ENCODE results near the gene ZDHHC9.

Gene ZDHHC9

GRCh38 chrX:129808158-129808828 lies 35.4 kb downstream of the ZDHHC9 start:
- Histone ChIP-seq H2AFZ (ENCODE audit: insufficient read depth, low read length, poor library complexity) (no peak overlapping the region), H4K91ac (ENCODE audit: low read depth, low read length) (no peak overlapping the region), H2BK12ac (ENCODE audit: low read length) (no peak overlapping the region), H2BK5ac (ENCODE audit: low read depth, low read length, poor library complexity) (no peak overlapping the region), H4K12ac (ENCODE audit: low read depth, low read length) (no peak overlapping the region), H2AK5ac (ENCODE audit: low read length) (no peak overlapping the region), H3K27me3 (ENCODE audit: insufficient read depth, low read length) (no peaks in the 10 kb centered on the region), H3K18ac (ENCODE audit: low read length) (no peak overlapping the region), H3K79me2 (ENCODE audit: control insufficient read depth, insufficient read depth, low read length, poor library complexity) (no peaks in the 10 kb centered on the region), H3K9ac (ENCODE audit: low read length) (no peak overlapping the region), H3K23ac (ENCODE audit: low read length) (no peak overlapping the region), H3K14ac (ENCODE audit: low read length) (no peak overlapping the region), H3K9me3 (ENCODE audit: insufficient read depth, low read depth, low read length) (no peaks in the 10 kb centered on the region), H4K8ac (ENCODE audit: low read depth, low read length) (no peak overlapping the region), H3K4me2 (ENCODE audit: low read length) (no peak overlapping the region), H3K79me1 (ENCODE audit: low read length) (no peaks in the 10 kb centered on the region), H3K4me1 (ENCODE audit: control insufficient read depth in 1 of 2, insufficient read depth in 2 of 2, low read length in 2 of 2) (no peaks in the 10 kb centered on the region), H3K27ac (ENCODE audit: low read depth, low read length) (no peak overlapping the region), H3K4ac (ENCODE audit: low read depth, low read length) (no peak overlapping the region), H3K4me3 (ENCODE audit: low read depth, low read length) (no peak overlapping the region), H3K36me3 (ENCODE audit: control insufficient read depth in 1 of 2, insufficient read depth in 2 of 2, low read length in 2 of 2) (peaks cover 10 to 20% of the 10 kb centered on the region in 2 experiments), H2BK120ac (ENCODE audit: insufficient read depth, low read length, poor library complexity) (no peak overlapping the region)
- WGBS (ENCODE audit: extremely low coverage, insufficient coverage, insufficient read length) = no CpG with 5 or more reads among the region's 2 CpGs
- no peak for DNase-seq

- H3K9me3 ChIP-seq (ENCODE audit: insufficient read depth, low read depth, low read length) = no peaks in the 10 kb centered on the region
- H2AK5ac ChIP-seq (ENCODE audit: low read length) = no peak overlapping the region
- H3K23ac ChIP-seq (ENCODE audit: low read length) = no peak overlapping the region
- H3K27me3 ChIP-seq (ENCODE audit: insufficient read depth, low read length) = no peaks in the 10 kb centered on the region
- H4K91ac ChIP-seq (ENCODE audit: low read depth, low read length) = no peak overlapping the region
- no peaks in the 10 kb centered on the region for H3K4me1 ChIP-seq (ENCODE audit: control insufficient read depth in 1 of 2, insufficient read depth in 2 of 2, low read length in 2 of 2)
- H2BK5ac ChIP-seq (ENCODE audit: low read depth, low read length, poor library complexity) = no peak overlapping the region
- H2AFZ ChIP-seq (ENCODE audit: insufficient read depth, low read length, poor library complexity) = no peak overlapping the region
- H3K9ac ChIP-seq (ENCODE audit: low read length) = no peak overlapping the region
- H3K18ac ChIP-seq (ENCODE audit: low read length) = no peak overlapping the region
- H3K4me3 ChIP-seq (ENCODE audit: low read depth, low read length) = no peak overlapping the region
- H4K12ac ChIP-seq (ENCODE audit: low read depth, low read length) = no peak overlapping the region
- H3K4ac ChIP-seq (ENCODE audit: low read depth, low read length) = no peak overlapping the region
- DNase-seq = no peak
- no peak overlapping the region for H3K14ac ChIP-seq (ENCODE audit: low read length)
- H2BK12ac ChIP-seq (ENCODE audit: low read length) = no peak overlapping the region
- no peaks in the 10 kb centered on the region for H3K79me2 ChIP-seq (ENCODE audit: control insufficient read depth, insufficient read depth, low read length, poor library complexity)
- no peaks in the 10 kb centered on the region for H3K79me1 ChIP-seq (ENCODE audit: low read length)
- WGBS (ENCODE audit: extremely low coverage, insufficient coverage, insufficient read length) = no CpG with 5 or more reads among the region's 4 CpGs
- H3K36me3 ChIP-seq (ENCODE audit: control insufficient read depth in 1 of 2, insufficient read depth in 2 of 2, low read length in 2 of 2) = peaks cover 9 to 10% of the 10 kb centered on the region in 2 experiments
- no peak overlapping the region for H3K27ac ChIP-seq (ENCODE audit: low read depth, low read length)
- no peak overlapping the region for H2BK120ac ChIP-seq (ENCODE audit: insufficient read depth, low read length, poor library complexity)
- H4K8ac ChIP-seq (ENCODE audit: low read depth, low read length) = no peak overlapping the region
- H3K4me2 ChIP-seq (ENCODE audit: low read length) = no peak overlapping the region
Measured at GRCh38 chrX:129804806-129805205, 38.9 kb downstream of the ZDHHC9 start.

- no peak overlapping the region for H3K23ac ChIP-seq (ENCODE audit: low read length)
- no peaks in the 10 kb centered on the region for H3K9me3 ChIP-seq (ENCODE audit: insufficient read depth, low read depth, low read length)
- H2BK5ac ChIP-seq (ENCODE audit: low read depth, low read length, poor library complexity) = no peak overlapping the region
- no peak overlapping the region for H2AK5ac ChIP-seq (ENCODE audit: low read length)
- H3K14ac ChIP-seq (ENCODE audit: low read length) = no peak overlapping the region
- H4K91ac ChIP-seq (ENCODE audit: low read depth, low read length) = no peak overlapping the region
- no peaks in the 10 kb centered on the region for H3K79me2 ChIP-seq (ENCODE audit: control insufficient read depth, insufficient read depth, low read length, poor library complexity)
- no peak overlapping the region for H3K4me2 ChIP-seq (ENCODE audit: low read length)
- no peaks in the 10 kb centered on the region for H3K79me1 ChIP-seq (ENCODE audit: low read length)
- DNase-seq = no peak
- H3K27ac ChIP-seq (ENCODE audit: low read depth, low read length) = no peak overlapping the region
- H3K18ac ChIP-seq (ENCODE audit: low read length) = no peak overlapping the region
- peaks cover 9 to 10% of the 10 kb centered on the region in 2 experiments for H3K36me3 ChIP-seq (ENCODE audit: control insufficient read depth in 1 of 2, insufficient read depth in 2 of 2, low read length in 2 of 2)
- H3K4ac ChIP-seq (ENCODE audit: low read depth, low read length) = no peak overlapping the region
- H4K8ac ChIP-seq (ENCODE audit: low read depth, low read length) = no peak overlapping the region
- no peak overlapping the region for H2AFZ ChIP-seq (ENCODE audit: insufficient read depth, low read length, poor library complexity)
- no peaks in the 10 kb centered on the region for H3K27me3 ChIP-seq (ENCODE audit: insufficient read depth, low read length)
- no peak overlapping the region for H3K4me3 ChIP-seq (ENCODE audit: low read depth, low read length)
- no peak overlapping the region for H2BK120ac ChIP-seq (ENCODE audit: insufficient read depth, low read length, poor library complexity)
- H4K12ac ChIP-seq (ENCODE audit: low read depth, low read length) = no peak overlapping the region
- H3K9ac ChIP-seq (ENCODE audit: low read length) = no peak overlapping the region
- H3K4me1 ChIP-seq (ENCODE audit: control insufficient read depth in 1 of 2, insufficient read depth in 2 of 2, low read length in 2 of 2) = no peaks in the 10 kb centered on the region
- no CpG with 5 or more reads among the region's 1 CpG for WGBS (ENCODE audit: extremely low coverage, insufficient coverage, insufficient read length)
- no peak overlapping the region for H2BK12ac ChIP-seq (ENCODE audit: low read length)
Measured at GRCh38 chrX:129802863-129803262, 40.8 kb downstream of the ZDHHC9 start.

GRCh38 chrX:129800186-129800585 lies 43.5 kb downstream of the ZDHHC9 start:
- no peak overlapping the region for H2AFZ ChIP-seq (ENCODE audit: insufficient read depth, low read length, poor library complexity)
- no peak overlapping the region for H3K14ac ChIP-seq (ENCODE audit: low read length)
- WGBS (ENCODE audit: extremely low coverage, insufficient coverage, insufficient read length) = no CpG with 5 or more reads among the region's 4 CpGs
- no peak overlapping the region for H2BK5ac ChIP-seq (ENCODE audit: low read depth, low read length, poor library complexity)
- no peaks in the 10 kb centered on the region for H3K79me2 ChIP-seq (ENCODE audit: control insufficient read depth, insufficient read depth, low read length, poor library complexity)
- no peak overlapping the region for H3K27ac ChIP-seq (ENCODE audit: low read depth, low read length)
- H2BK12ac ChIP-seq (ENCODE audit: low read length) = no peak overlapping the region
- no peak overlapping the region for H3K9ac ChIP-seq (ENCODE audit: low read length)
- no peak overlapping the region for H2BK120ac ChIP-seq (ENCODE audit: insufficient read depth, low read length, poor library complexity)
- no peak overlapping the region for H4K8ac ChIP-seq (ENCODE audit: low read depth, low read length)
- H3K18ac ChIP-seq (ENCODE audit: low read length) = no peak overlapping the region
- no peak overlapping the region for H2AK5ac ChIP-seq (ENCODE audit: low read length)
- H3K36me3 ChIP-seq (ENCODE audit: control insufficient read depth in 1 of 2, insufficient read depth in 2 of 2, low read length in 2 of 2) = peaks cover 2 to 7% of the 10 kb centered on the region in 2 experiments
- no peaks in the 10 kb centered on the region for H3K4me1 ChIP-seq (ENCODE audit: control insufficient read depth in 1 of 2, insufficient read depth in 2 of 2, low read length in 2 of 2)
- H4K12ac ChIP-seq (ENCODE audit: low read depth, low read length) = no peak overlapping the region
- no peak overlapping the region for H3K23ac ChIP-seq (ENCODE audit: low read length)
- no peak overlapping the region for H3K4me3 ChIP-seq (ENCODE audit: low read depth, low read length)
- no peak overlapping the region for H3K4ac ChIP-seq (ENCODE audit: low read depth, low read length)
- no peaks in the 10 kb centered on the region for H3K27me3 ChIP-seq (ENCODE audit: insufficient read depth, low read length)
- no peak overlapping the region for H3K4me2 ChIP-seq (ENCODE audit: low read length)
- no peak overlapping the region for H4K91ac ChIP-seq (ENCODE audit: low read depth, low read length)
- H3K79me1 ChIP-seq (ENCODE audit: low read length) = no peaks in the 10 kb centered on the region
- H3K9me3 ChIP-seq (ENCODE audit: insufficient read depth, low read depth, low read length) = no peaks in the 10 kb centered on the region
- DNase-seq = no peak
